Measurements from ENCODE around the gene SLC2A3. TPM values are rescaled to one million over a fixed set of nuclear protein-coding genes. Genes with fewer than 3 reads are reported as not detected.
"Not testable (repeated sequence)": the region's sequence is repeated elsewhere in the genome, so short reads cannot be mapped to it uniquely, and the experiment has no call there.

The SLC2A3 gene
- total and polyA plus RNA-seq, 2 donors (not counting 3 experiments of a cell fraction or from before 2014, with no cell fraction given), result 13.9 to 20.8 TPM

DNA sequence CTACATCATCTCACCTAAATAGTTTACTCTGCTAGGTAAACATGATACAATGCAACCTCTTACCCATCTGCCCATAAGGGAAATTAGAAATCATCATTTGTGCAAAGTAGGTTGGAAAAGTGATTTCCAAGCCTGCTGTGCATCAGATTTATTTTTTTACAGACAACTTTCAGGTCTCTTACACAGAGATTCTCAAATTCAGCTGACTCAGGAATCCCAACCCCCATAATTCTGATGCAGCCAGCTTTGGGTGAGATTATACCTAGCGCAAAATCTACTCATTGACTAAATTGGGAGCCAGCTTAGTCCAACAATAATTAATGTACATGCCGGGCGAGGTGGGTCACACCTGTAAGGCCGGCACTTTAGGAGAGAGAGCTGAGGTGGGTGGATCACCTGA lies 8.5 kb downstream of the SLC2A3 start:
- H2AFZ ChIP-seq (ENCODE audit: low read depth, low read length), result no peak overlapping the region
- TF ChIP-seq, protein P1, sequence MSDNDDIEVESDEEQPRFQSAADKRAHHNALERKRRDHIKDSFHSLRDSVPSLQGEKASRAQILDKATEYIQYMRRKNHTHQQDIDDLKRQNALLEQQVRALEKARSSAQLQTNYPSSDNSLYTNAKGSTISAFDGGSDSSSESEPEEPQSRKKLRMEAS (IDR thresholded peaks at IDR 0.05; ENCODE audit: insufficient read depth, insufficient read length), result no peak
- TF ChIP-seq POLR2A (IDR thresholded peaks at IDR 0.05; ENCODE audit: low read depth, low read length), result no peak
- TF ChIP-seq GATA2 (IDR thresholded peaks at IDR 0.05; ENCODE audit: insufficient read depth, insufficient read length, low read depth, low read length), result no peak
- TF ChIP-seq POLR2AphosphoS5 (IDR thresholded peaks at IDR 0.05; ENCODE audit: insufficient read depth, low read depth, low read length), result no peak
- TF ChIP-seq EZH2 (IDR thresholded peaks at IDR 0.05; ENCODE audit: borderline replicate concordance, low read depth, low read length, severe bottlenecking), result no peak
- TF ChIP-seq FOS (IDR thresholded peaks at IDR 0.05; ENCODE audit: borderline replicate concordance, insufficient read depth, low read length), result no peak
- TF ChIP-seq MYC (IDR thresholded peaks at IDR 0.05; ENCODE audit: low read depth, low read length), result no peak
- TF ChIP-seq JUN (IDR thresholded peaks at IDR 0.05; ENCODE audit: borderline replicate concordance, insufficient read depth, insufficient read length, low read depth), result no peak
- TF ChIP-seq, protein P2, sequence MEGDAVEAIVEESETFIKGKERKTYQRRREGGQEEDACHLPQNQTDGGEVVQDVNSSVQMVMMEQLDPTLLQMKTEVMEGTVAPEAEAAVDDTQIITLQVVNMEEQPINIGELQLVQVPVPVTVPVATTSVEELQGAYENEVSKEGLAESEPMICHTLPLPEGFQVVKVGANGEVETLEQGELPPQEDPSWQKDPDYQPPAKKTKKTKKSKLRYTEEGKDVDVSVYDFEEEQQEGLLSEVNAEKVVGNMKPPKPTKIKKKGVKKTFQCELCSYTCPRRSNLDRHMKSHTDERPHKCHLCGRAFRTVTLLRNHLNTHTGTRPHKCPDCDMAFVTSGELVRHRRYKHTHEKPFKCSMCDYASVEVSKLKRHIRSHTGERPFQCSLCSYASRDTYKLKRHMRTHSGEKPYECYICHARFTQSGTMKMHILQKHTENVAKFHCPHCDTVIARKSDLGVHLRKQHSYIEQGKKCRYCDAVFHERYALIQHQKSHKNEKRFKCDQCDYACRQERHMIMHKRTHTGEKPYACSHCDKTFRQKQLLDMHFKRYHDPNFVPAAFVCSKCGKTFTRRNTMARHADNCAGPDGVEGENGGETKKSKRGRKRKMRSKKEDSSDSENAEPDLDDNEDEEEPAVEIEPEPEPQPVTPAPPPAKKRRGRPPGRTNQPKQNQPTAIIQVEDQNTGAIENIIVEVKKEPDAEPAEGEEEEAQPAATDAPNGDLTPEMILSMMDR (IDR thresholded peaks at IDR 0.05; ENCODE audit: extremely low read depth in 1 of 2, insufficient read depth in 1 of 2, low read depth in 1 of 2, low read length in 2 of 2), result no peak
- H3K4me2 ChIP-seq (ENCODE audit: insufficient read depth, low read length), result no peak overlapping the region
- no peaks in the 10 kb centered on the region for H3K79me2 ChIP-seq (ENCODE audit: control insufficient read depth, insufficient read depth, low read length)
- no peak overlapping the region for H3K9ac ChIP-seq (replicated peaks; ENCODE audit: extremely low read depth, insufficient read depth, low read length)
- H3K4me1 ChIP-seq (ENCODE audit: control insufficient read depth, extremely low read depth, insufficient read depth, low read length), result no peaks in the 10 kb centered on the region
- dilution Hi-C loops (cut with MboI; ENCODE audit: extremely low pct_ligation_motif_present, low sequenced_read_pairs) (no loop called here), intact Hi-C loops (cut with micrococcal nuclease) (no loop called here)
- H3K9me1 ChIP-seq (replicated peaks; ENCODE audit: control insufficient read depth, extremely low read depth, insufficient read depth, low read length), result no peaks in the 10 kb centered on the region
- no peak overlapping the region for H3K4me3 ChIP-seq (replicated peaks in 1 of 3; ENCODE audit: insufficient read depth in 1 of 3, low read depth in 1 of 3, low read length in 3 of 3)
- H3K36me3 ChIP-seq (ENCODE audit: control insufficient read depth in 2 of 2, extremely low read depth in 1 of 2, insufficient read depth in 2 of 2, low read length in 2 of 2), result peaks cover 9 to 17% of the 10 kb centered on the region in 2 experiments
- H4K20me1 ChIP-seq (replicated peaks; ENCODE audit: control insufficient read depth, extremely low read depth, insufficient read depth, low read length), result no peaks in the 10 kb centered on the region
- no peaks in the 10 kb centered on the region for H3K9me3 ChIP-seq (replicated peaks; ENCODE audit: control insufficient read depth, insufficient read depth, low read length)
- ChIA-PET POLR2A (no interaction called here), CTCF (no interaction called here)
- no peak overlapping the region for H3K27ac ChIP-seq (ENCODE audit: insufficient read depth, low read depth, low read length)
- no TSS peak for BruUV-seq (replicated peaks)
- no peaks in the 10 kb centered on the region for H3K27me3 ChIP-seq (ENCODE audit: control insufficient read depth in 2 of 2, insufficient read depth in 2 of 2, low read length in 2 of 2)
- no peak for FAIRE-seq
- no peak for DNase-seq (ENCODE audit: low read depth, low spot score)

DNA sequence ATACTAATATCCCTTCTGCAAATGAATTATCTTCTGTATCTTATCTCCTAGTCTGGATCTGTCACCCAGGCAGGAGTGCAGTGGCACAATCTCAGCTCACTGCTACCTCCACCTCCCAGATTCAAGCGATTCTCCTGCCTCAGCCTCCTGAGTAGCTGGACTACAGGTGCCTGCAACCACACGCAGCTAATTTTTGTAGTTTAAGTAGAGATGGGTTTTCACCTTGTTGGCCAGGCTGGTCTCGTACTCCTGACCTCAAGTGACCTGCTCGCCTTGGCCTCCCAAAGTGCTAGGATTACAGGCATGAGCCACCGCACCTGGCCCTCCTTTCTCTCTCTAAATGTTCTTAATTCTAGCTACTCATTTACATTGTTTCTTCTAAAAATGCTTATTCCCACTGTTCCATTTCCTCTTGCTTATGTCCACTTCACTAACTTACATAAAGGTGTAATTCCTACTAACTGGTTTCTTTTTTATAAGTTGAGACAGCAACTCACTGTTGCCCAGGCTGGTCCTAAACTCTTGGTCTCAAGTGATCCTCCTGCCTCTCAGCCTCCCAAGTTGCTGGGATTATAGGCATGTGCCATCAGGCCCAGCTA lies 9.8 kb downstream of the SLC2A3 start:
- H4K20me1 ChIP-seq (replicated peaks; ENCODE audit: control insufficient read depth, extremely low read depth, insufficient read depth, low read length); dilution Hi-C loops (cut with MboI; ENCODE audit: extremely low pct_ligation_motif_present, low sequenced_read_pairs); H3K27ac ChIP-seq (ENCODE audit: insufficient read depth, low read depth, low read length); H3K4me1 ChIP-seq (ENCODE audit: control insufficient read depth, extremely low read depth, insufficient read depth, low read length); H3K9me3 ChIP-seq (replicated peaks; ENCODE audit: control insufficient read depth, insufficient read depth, low read length); intact Hi-C loops (cut with micrococcal nuclease); H2AFZ ChIP-seq (ENCODE audit: low read depth, low read length); H3K27me3 ChIP-seq (ENCODE audit: control insufficient read depth in 2 of 2, insufficient read depth in 2 of 2, low read length in 2 of 2); H3K4me3 ChIP-seq (replicated peaks in 1 of 3; ENCODE audit: insufficient read depth in 1 of 3, low read depth in 1 of 3, low read length in 3 of 3); DNase-seq (ENCODE audit: low read depth, low spot score); H3K79me2 ChIP-seq (ENCODE audit: control insufficient read depth, insufficient read depth, low read length); H3K9ac ChIP-seq (replicated peaks; ENCODE audit: extremely low read depth, insufficient read depth, low read length); H3K4me2 ChIP-seq (ENCODE audit: insufficient read depth, low read length); H3K9me1 ChIP-seq (replicated peaks; ENCODE audit: control insufficient read depth, extremely low read depth, insufficient read depth, low read length); FAIRE-seq; BruUV-seq (replicated peaks): not testable (repeated sequence)
- CTCF ChIA-PET, result interaction anchor here (1.2 kb wide), 1 partner anchor 69 kb away, joined by 3 read pairs; no protein-coding TSS in a partner anchor
- POLR2A ChIA-PET, result interaction anchor here (0.6 kb wide), 1 partner anchor 8 kb away, joined by 3 read pairs; no protein-coding TSS in a partner anchor
- peaks cover 9 to 18% of the 10 kb centered on the region in 2 experiments for H3K36me3 ChIP-seq (ENCODE audit: control insufficient read depth in 2 of 2, extremely low read depth in 1 of 2, insufficient read depth in 2 of 2, low read length in 2 of 2)
